HG02884 (cell line): ENCODE results near the gene TWIST2.

ENCODE experiments used
- ATAC-seq: cut with Tn5 transposase; IDR thresholded peaks from one replicate; pipeline ENCODE4 v1.9.1; 2021; ENCODE audit warnings: mild to moderate bottlenecking, moderate library complexity; ENCODE audit not compliant: unreplicated experiment

The TWIST2 gene

DNA sequence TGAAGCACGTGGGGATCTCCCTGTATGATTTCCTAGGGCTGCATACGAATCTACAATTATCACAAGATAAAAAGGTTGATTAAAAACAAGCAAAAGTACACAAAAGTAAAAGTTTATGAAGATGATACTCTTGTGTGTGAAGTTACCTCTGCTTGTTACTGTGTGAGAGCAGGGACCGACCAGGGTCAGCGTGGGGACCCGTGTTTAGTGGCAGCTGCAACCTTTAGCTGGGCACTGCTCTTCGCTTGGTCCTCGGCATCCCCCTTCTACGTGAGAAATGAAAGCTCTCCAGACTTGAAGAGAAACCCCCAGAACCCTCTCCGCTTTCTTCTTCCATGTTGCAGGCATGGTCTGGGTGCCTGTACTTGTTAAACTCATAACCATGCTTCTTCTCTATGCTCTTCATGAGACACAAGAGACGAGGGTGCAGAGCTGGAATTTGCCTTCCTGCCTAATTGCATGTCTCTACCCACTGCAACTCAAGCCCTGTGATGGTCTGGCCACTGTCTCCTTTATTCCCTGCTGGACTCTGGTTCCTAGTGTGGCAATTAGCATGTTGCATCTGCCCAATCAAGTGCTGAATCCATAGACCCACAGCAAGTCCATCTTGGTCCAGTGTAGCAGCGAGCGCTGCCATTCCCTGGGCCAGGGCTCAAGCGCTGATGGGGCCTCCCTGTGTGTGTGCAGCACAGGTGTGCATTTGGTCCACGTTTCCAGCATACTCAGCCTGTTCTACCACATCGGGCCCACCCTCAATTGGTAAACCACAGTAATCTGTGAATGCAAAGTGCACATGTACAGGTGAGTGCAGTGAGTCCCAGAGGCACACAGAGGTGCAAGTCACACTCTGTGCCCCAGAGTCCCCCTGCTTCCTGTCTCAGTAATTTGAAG lies 88.5 kb downstream of the TWIST2 start:
- no peak for ATAC-seq

DNA sequence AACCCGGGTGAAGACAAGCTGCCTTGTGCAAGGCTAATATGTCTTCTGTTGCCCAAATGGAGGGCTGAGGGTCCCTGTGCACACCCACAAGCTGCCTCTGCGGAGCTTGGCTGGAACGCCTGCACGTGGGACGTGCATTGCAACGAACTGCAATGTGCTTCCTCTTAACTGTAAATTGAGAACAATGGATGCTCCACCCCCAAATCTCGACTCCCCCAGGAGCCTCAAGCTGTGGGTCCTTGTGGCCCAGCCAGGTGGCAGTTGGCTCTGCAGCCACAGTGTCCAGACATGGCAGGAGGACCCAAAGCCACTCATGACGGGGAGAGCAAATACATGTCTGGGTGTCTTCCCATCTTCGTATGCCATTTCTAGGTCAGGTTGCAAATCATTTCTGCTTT lies 90.1 kb downstream of the TWIST2 start:
- ATAC-seq = no peak

DNA sequence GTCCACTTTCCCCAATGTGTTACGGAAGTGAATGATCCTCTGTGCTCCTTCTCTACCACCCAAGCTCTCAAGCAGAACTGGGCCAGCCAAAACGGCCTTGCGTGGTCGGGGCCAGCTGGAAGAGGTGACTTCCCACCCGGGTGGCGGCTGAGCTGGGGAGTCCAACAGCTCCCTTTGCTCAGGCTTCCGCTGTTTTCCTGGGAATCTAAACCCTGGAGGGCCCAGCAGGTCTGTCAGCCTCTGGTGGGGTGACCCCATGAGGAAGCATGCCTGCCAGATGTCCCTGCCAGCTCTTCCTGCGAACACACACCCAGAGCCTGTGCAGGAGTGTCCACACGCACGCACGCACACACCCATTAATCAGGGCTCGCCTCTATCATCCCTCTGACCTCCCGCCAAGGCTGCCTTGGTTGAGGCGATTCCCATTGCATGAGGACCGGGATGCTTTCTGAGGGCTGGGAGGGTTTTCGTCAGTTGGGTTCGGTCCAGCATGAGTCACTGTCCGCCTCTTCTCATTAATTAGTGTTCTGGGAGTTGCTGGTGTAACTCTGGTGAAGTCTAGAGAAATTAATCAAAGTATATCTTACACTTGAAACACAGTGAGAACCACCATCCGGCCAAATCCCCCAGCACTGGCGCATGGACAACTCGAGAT lies 90.6 kb downstream of the TWIST2 start:
- ATAC-seq = no peak

DNA sequence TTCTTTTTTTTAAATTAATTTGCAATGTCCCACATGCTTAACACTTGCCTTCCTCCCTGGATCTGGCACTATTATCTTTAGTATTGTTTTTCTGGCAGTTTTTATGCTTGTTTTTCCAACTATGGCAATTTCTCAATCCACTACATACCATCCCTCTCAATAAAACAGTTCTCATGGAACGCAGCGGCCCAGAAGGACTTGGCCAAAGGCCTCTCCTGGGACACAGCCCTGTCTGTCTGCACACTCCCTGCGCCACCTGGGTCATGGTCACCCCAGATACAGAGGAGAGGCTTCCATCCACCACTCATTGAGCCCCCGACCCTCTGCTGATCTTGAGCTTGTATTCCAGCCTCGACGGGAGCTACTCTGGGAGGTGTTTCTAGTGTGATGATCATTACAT lies 91.2 kb downstream of the TWIST2 start:
- ATAC-seq = no peak

DNA sequence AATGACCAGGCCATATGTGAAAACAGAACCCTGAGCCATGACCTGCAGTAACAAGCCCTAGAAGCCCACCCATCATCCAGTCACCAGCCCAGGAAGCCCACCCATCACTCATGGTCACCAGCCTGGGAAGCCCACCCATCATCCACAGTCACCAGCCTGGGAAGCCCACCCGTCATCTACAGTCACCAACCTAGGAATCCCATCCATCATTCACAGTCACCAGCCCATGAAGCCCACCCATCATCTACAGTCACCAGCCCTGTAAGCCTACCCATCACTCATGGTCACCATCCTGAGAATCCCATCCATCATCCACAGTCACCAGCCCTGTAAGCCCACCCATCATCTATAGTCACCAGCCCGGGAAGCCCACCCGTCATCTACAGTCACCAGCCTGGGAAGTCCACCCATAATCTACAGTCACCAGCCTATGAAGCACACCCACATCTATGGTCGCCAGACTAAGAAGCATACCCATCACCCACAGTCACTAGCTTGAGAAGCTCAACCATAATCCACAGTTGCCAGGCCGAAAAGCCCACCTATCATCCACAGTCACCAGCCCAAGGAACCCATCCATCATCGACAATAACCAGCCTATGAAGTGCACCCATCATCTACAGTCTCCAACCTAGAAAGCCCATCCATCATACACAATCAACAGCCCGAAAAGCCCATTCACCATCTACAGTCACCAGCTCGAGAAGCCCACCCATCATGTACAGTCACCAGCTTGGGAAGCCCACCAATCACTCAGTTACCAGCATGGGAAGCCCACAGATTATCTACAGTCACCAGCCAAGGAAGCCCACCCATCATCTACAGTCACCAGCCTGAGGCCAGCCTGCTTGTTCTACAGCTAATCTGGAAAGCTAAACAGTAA lies 91.9 kb downstream of the TWIST2 start:
- no peak for ATAC-seq

DNA sequence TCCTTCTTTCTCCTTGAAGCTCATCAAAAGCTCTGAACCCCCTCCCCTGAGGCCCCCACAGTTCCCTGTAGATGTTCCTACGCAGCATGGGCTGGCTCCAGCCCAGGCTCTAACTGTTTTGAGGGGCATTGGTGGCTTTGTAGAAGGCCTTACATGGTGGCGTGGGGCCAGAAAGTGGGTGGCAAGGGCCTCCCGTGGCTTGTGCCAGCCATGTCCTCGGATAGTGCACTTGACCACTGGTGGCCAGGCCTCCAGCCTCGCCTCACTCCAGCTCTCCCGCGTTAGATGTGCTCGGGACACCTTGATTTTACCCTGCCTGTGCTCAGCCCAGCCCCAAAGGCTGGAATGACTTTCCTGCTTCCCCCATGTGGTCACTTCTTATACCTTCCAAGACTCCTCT lies 92.9 kb downstream of the TWIST2 start:
- ATAC-seq = no peak

DNA sequence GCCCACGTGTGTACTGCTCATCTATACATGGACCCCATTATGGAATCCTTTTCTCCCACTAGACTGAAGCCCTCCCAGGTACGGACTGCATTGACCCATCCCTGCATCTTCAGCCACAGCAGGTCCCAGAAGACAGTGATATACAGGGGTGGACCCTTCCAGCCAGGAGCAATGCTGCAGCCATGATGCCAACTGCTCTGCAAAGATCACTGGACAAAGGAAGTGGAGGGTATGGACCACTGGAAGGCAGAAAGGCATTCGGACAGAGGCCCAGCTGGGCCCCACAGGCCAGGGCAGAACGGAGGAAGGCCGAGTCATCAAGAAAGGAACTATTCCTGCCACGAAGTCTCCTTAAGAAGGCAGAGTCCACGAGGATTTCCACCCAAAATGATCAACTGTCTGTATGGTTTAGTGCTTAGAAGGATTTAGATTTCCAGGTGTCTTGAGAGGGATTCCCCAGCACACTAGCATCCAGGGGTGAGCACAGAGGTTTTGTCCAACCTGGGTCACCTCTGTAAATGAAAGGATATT lies 93.4 kb downstream of the TWIST2 start:
- ATAC-seq = no peak

DNA sequence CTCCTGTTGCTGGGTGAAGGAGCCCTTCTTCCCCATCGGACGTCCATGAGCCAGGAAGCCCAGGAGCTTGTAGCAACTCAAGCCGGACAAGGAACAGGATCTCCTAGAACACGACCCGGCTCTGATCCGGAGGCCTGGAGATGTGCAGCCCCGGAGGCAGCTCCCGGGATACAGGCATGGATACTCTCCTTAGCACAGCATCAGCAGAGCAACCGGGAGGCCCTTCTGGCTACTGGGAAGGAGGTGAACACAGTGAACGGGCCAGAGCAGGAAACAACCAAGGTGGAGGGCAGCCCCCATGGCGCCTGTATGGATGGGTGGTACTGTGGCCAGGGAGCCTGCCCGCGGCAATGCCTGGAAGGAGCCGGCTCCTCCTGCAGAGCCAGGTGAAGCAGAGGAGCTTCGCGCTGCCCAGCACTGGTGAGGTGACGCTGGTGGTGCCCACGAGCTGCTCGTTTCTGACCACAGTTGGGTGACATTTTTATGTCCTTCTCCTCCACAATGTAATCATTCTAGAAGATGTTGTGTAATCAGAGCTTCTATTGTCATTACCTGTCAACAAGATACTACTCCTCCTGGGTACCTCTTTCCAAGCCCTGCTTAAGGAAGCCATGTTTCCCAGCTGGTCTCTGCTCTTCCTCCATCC lies 94.3 kb downstream of the TWIST2 start:
- ATAC-seq = no peak

DNA sequence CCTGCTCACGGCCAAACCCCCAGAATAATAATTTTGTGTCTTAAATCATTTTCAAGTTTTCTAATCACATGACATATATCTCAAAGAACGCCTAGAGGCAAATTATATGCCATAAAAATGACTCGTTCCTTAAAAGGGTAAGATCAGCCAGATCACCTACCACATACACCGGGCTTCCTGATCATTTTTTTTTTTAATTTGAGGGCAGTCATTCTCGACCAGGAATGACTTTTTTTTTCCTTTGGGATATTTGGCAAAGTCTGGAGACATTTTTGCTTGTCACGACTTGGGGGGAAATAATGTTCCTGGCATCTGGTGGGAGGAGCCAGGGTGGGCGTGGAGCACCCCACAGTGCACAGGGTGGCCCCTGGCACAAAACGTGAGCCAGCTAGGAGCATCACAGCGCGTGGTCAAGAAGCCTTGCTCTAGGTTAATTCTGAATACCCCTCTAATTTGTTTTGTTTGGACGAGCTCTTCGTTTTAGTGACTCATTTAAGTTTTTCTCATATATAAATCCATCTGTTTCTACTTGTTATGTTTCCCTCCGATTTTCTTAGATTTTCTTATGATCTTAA lies 94.9 kb downstream of the TWIST2 start:
- no peak for ATAC-seq

DNA sequence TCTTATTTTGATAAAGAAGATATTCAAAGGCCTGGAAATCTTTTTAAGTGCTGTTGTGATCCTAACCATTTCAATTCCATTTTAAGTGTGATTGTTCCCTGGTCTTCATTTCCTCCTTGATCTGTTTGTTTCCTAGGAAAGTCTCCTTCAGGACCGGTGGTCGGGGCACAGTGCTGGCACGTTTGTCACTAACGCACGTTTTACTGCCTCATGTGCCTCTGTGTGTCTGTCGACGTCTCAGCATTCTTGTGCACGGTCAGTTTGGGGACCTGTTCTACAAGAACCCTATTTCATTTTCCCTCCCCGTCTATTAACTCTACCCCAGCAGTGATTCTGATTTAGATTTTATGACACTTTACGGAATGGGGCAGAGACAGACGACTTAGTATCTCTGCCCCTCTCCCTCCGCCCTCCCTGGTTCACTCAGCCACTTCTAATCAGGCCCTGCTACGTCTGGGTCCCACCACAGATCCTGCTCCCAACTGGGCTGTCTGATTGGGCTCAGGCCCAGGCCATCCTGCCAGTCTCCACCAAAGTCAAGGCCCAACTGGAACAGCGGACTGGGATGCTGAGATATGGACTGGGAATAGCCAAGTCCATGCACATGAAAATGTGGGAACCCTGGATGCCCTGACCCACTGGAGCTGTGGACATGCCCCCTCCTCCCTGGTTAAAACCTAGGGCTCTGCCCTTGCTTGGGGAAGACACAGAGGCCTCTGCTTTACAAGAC lies 95.6 kb downstream of the TWIST2 start:
- ATAC-seq = no peak

DNA sequence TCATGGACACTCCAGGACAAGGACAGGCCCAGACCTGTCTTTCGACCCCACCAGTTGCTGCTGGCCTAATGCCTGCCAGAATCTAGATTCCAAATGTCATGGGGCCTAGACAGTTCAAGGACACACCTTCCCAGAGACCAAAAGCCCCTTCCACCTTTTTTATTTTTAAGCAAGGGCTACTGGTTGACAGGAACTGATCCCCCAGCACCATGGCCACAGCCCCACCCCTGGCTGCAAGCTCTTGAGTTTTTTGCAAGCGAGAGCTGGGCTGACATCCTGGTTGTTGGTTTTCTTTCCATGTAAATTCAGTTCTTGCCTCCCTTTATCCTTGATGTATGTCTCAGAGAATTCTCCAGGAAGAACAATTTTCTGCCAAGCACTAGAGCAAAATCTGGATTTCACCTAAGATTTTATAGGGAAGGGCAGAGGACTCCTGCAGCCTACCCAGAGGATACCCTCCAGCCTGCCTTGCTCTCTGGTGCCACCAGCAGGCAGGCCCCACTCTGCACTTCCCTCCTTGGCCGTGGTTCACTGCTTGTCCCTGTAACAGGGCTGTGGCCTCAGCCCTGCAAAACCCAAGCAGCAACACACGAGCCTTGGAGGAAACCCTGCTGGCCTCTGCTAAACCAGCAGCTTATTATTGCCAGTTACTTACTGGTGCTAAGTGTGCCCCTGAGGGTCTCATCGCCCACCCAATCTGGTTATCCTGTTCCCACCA lies 97.7 kb downstream of the TWIST2 start:
- ATAC-seq = no peak

DNA sequence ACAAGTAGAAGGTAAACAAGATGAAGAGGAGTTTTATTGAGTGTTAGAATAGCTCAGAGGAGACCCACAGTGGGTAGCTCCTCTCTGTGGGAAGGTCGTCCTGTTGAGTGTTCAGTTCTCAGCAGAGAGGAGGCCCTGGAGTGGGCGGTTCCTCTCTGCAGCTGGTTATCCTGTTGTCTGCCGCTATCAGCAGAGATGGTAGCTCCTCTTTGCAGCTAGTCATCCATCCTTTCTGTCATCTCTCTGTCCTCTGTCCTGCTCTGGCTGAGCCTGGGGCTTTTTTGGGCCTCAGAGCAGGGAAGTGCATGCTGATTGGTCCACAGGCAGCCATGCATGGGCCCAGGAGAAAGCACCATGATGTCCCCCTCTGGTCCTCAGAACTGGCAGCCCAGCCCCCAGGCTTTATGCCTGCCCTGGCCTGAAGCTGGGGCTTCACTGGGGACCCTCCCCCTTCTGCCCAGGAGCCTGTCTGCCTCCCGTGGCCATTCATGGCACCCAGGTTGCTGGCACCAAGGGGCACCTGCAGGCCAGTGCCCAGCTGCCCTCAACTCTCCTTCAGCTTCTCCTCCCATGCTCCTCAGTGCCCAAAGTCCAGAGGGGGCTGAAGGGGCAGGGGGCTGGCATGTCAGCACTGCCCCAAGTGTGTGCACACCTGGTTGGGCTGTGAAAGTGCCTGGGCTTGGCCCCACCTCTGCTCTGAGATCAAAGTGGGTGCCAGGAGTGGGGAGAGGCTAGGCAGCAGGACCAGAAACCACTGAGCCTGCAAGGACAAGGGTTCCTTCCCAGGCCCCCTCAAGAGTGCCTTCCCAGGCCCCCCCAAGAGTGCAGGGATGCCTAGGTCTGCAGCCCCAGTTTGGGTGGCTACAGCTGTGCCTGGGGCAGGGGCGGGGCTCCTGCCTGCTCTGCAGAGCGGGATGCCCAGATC lies 98.7 kb downstream of the TWIST2 start:
- no peak for ATAC-seq

DNA sequence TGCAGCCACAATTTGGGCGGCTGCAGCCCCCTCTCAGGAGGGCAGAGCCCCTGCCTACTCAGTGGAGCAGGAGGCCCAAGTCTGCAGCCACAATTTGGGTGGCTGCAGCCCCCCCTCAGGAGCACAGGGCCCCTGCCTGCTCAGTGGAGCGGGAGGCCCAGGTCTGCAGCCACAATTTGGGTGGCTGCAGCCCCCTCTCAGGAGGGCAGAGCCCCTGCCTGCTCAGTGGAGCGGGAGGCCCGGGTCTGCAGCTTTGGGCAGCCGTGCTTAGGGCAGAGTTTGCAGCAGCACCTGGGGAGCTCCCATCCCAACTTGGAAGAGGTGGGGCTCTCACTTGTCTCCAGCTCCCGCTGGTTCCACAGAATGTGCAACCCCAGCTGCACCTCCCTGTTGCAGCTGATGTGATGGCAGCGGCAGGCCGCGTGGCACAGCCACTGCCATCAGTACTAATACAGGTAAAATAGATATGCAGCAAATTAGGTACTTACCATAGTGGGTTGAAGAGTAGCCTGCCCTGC lies 99.4 kb downstream of the TWIST2 start:
- no peak for ATAC-seq

DNA sequence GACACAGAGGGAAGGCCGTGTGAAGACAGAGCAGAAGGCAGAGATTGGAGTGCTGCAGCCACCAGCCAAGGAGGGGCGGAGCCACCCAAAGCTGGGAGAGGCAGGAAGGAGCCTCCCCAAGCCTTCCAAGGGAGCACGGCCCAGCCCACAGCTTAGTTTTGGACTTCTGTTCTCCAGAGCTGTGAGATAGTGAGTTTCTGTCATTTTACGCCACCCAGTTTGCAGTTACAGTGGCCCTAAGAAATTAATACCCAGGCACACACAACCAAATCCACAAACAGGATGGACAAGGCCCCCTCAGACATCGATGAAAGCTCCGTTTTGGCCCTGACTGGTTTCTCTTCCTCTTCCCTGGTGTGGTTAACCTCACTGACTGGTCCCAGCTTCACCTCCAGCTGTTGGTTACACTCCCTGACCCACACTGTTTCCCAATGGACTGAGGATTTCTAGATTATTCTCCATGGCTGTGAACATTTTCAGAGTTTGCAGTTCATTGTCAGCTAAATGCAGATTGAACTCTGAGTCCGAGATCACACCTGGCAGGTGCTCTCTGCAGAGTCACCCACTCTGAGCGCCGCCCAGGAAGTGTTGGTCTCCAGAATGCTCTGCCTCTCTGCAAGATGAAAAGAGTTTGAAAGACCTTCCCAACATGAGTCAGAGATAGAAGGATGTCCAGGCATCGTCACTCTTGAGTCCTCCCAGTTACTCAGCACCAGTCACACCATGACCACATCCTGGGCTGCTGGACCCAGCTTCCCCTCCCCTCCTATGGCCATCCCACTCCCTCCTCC lies 100.2 kb downstream of the TWIST2 start:
- ATAC-seq = no peak

DNA sequence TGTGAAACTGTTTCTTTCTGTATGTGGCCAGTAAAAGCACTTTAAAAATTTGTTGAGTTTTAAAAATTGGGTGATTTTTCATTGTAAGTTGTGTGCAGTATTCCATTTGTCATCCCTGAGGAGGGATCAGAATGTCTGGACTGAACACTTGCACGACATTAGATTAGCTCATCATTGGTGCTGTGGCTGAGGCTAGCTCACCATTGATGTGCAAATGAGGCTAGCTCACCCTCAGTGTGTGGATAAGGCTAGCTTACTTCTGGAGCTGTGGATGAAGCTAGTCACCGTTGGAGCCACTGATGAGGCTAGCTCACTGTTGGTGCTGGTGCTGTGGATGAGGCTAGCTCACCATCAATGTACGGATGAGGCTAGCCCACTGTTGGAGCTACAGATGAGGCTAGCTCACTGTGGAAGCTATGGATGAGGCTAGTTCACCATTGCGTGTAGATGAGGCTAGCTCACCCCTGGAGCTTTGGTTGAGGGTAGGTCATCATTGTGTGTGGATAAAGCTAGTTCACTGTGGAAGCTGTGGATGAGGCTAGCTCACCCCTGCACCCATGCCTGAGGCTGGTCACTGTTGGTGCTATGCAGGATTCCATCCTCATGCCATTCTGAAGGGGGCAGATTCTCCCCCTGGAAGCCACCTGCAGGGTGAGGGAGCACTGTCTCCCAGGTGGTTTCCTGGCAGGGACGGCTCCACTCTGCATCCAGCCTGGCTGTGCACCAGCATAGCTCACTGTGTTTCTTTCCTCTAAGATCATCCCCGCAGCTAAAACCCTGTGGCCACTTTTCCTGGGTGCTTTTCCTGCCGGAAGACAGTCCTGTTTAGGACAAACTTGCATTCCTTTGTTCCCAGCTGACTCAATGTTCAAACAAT lies 101.1 kb downstream of the TWIST2 start:
- ATAC-seq = no peak
